ENCODE data around the gene TERB1.

TERB1 gene, protein sequence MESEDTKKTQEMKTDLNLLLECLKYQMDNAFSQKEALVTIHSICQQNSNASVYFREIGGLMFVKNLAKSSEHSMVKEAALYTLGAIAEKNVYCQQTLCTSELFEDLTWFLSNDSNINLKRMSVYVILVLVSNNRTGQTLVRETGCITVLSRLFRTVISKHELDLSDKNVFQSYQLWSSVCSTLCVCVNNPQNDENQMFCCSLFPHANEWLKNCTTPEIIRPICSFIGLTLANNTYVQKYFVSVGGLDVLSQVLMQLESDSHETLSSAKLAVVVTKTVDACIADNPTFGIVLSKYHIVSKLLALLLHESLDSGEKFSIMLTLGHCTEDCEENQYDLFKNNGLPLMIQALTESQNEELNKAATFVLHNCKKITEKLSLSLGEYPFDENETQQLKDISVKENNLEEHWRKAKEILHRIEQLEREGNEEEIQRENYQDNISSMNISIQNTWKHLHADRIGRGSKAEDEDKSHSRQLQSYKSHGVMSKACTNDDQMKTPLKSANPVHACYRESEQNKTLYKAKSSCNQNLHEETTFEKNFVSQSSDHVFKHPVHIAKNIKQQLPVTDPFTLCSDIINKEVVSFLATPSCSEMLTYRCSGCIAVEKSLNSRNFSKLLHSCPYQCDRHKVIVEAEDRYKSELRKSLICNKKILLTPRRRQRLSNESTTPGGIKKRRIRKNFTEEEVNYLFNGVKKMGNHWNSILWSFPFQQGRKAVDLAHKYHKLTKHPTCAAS

DNA sequence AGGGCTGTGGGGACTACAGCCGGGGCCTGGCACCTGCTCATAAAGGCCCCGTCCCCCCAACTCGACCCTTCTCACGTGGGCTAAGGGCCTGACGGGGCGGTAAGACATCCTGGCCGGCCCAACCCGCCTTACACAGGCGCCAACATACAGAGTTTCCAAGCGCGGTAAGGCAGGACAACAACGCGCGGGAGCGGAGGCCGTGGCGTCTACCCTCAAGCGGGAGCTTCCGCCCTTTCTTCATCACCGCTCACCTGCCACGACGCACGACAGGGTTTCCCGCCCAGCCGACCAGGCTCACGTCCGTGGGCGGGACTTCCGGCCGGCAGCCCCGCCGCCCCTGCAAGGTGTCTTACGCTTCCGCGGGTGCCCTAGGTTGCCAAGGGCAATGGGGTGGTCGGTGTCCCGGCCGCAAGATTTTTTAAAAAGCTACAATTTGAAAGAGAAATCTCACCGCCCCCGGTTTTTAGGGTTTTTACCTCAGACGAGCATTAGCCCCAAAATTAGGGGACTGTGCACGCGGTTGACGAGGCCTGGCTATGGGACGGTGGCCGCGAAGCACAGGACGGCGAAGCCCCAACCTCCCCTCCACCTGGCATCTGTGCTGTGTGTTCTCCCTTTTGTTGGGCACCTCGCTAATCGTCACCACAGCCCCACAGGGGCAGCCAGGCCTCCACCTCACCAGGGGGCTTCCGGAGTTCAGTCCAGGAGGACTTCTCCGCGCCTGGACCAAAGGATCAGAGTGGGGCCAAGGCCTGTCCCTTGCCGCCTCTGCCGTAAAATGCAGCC lies at the start of gene TERB1:
TERB1 (minus strand) TSS at position 265 of the 786 bp plus-strand sequence. CDS start 4,786 bp downstream, outside the sequence.
- DNase-seq (ENCODE audit: low spot score): no peak

- DNase-seq (ENCODE audit: low spot score): no peak
These were observed 48.9 kb upstream of the TERB1 start for GRCh38 chr16:66850115-66850815.

DNA sequence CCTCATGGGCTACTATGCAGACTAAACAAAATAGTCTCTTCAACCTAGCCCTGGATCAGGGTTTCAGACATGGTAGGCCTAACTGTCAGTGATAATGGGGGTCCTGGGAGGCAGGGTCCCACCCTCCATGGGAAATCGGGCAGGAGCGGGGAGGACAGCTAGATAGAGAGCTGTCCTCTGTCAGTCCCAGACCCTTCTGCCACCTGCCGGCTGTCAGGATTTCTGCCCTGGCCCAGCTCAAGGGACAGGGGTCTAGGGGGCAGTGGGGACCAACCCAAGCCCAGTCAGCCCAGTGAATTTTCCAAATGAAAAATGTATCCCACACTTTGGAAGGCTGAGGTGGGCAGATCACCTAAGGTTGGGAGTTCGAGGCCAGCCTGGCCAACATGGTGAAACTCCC lies 48.2 kb upstream of the TERB1 start:
- DNase-seq (ENCODE audit: low spot score): no peak

- no peak for DNase-seq (ENCODE audit: low spot score)
These were observed 47.6 kb upstream of the TERB1 start for GRCh38 chr16:66849021-66849420.

DNA sequence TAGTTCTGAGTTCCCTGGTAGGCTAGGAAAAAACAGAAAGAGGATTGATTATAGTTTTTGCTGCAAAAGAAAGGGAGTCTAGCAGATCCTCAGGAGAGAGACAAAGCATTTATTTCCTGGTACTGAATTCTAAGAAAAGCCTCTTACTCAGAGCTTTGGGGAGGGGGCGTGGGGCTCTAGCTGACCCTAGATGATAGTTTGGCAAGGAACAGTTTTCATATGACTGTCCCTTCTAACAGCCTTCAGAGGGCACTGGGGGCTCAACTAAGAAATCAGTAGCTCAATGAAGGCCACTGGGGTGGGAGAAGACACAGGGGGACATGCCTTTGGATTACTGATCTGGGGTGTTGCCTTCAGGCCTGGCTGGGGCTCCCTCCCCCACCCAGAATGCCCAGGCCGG lies 46.8 kb upstream of the TERB1 start:
- DNase-seq (ENCODE audit: low spot score): no peak

GRCh38 chr16:66847533-66848067 lies 46.2 kb upstream of the TERB1 start:
- DNase-seq (ENCODE audit: low spot score): no peak

DNA sequence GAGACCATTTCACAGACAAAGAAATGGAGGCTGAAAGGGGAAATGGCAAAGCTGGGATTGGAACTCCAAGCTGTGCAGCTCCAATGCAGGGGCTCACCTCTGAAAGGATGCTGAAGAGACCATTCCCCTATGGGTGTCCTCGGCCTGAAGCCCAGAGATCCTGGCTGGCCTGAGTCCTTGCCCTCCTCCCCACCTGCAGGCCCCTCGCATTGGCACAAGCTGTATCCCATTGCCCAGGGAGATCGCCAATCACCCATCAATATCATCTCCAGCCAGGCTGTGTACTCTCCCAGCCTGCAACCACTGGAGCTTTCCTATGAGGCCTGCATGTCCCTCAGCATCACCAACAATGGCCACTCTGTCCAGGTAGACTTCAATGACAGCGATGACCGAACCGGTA lies 45.4 kb upstream of the TERB1 start:
- no peak for DNase-seq (ENCODE audit: low spot score)

GRCh38 chr16:66846266-66846665 lies 44.9 kb upstream of the TERB1 start:
- DNase-seq (ENCODE audit: low spot score): no peak

DNA sequence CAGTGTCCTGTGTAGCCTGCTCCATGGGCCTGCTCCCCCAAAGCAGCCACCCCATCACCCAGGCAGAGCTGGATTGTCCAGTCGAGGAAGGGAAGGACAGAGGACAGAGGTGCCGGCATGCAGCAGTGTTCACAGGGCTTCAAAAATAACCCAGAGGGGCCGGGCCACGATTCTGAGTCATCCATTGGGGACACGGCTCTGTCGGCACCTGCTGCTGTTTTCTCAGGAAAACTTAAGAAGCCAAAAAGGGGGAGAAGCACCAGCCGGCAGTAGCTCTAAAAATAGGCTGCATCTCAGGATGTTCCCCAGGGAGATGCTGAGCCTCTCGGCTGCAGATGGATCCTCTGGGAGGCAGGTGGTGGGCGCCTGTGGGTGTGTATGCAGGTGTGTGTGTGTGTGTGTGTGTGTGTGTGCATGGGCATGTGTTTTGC lies 44.4 kb upstream of the TERB1 start:
- no peak for DNase-seq (ENCODE audit: low spot score)

- no peak for DNase-seq (ENCODE audit: low spot score)
These were observed 43.7 kb upstream of the TERB1 start for GRCh38 chr16:66845080-66845410.

GRCh38 chr16:66844342-66845079 lies 43.1 kb upstream of the TERB1 start, which contains the start of gene CA7:
Gene CA7 (plus strand): TSS chr16:66844414. CDS start chr16:66844488, 74 bp downstream.
- no peak for DNase-seq (ENCODE audit: low spot score)

GRCh38 chr16:66844009-66844341 lies 42.6 kb upstream of the TERB1 start:
- no peak for DNase-seq (ENCODE audit: low spot score)

GRCh38 chr16:66843191-66843590 lies 41.8 kb upstream of the TERB1 start:
- no peak for DNase-seq (ENCODE audit: low spot score)

GRCh38 chr16:66842765-66843164 lies 41.4 kb upstream of the TERB1 start:
- no peak for DNase-seq (ENCODE audit: low spot score)

GRCh38 chr16:66841366-66841765 lies 40.0 kb upstream of the TERB1 start:
- DNase-seq (ENCODE audit: low spot score): no peak

- no peak for DNase-seq (ENCODE audit: low spot score)
These were observed 39.5 kb upstream of the TERB1 start for GRCh38 chr16:66840883-66841282.

DNA sequence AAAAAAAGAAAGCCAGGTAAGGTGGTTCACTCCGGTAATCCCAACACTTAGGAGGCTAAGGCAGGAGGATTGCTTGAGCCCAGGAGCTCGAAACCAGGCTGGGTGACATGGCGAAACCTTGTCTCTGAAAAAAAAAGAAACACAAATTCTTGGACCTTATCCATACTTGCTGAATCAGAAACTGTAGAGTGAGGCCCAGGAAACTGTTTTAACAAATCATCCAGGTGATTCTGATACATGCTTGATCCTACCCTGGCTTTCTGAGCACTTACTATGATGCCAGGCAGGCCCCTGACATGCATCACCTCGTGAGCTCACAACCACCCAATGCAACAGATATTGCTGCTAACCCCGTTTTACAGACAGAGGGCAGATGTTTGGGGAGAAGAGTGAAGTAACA lies 33.4 kb upstream of the TERB1 start:
- DNase-seq (ENCODE audit: low spot score): no peak

DNA sequence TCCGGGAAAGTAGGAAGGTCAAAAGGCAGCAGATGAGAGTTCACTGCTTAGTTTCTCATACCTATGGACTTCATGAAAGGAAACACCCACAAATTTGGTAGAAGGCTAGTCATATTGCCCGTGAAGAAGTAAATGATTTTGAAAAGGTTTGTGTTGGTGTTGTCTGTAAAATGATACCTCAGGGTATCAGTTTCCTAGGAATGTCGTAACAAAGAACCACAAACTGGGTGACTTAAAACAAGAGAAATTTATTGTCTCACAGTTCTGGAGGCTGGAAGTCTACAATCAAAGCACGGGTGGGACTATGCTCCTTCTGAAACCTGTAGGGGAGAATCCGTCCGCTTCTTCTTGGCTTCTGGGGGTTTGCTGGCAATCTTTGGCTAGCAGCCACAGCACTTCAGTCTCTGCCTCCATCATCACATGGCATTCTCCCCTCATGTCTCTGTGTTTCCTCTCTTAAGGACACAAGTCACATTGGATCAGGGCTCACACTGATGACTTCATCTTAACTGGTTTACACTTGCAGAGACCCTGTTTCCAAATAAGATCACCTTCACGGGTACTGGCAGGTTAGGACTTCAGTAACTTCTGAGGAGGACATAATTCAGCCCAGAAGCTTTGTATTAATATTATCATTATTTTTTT lies 31.4 kb upstream of the TERB1 start:
- no peak for DNase-seq (ENCODE audit: low spot score)

DNA sequence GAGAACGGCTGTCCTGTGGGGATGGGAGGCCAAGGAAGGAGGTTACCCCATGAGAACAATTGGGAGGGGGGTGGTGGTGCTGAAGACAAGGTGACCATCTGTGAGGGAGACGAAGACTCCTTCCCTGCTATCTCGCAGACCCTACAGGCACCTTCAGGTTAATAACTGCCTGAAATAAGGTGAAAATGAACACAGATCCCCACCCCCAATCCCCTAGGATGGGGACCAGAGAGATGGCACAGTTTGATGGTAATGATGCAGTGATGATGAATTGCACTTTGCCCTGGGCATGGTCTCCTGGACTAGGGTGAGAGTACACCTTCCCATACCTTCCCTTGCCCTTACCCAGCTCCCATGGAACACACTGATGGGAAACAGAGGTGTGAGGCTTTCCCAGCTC lies 30.8 kb upstream of the TERB1 start:
- no peak for DNase-seq (ENCODE audit: low spot score)
